ENCODE results near the gene ATP8B4. TPM values are rescaled to one million over a fixed set of nuclear protein-coding genes. Genes with fewer than 3 reads are reported as not detected.
A peak's percentile ranks its signal among the peaks of the same experiment; 100 is the strongest.

Gene ATP8B4
- total RNA-seq, 4 donors from 2014 or later = 11.8 to 18.2 (median 13.4) TPM

GRCh38 chr15:49901996-49902684, 216.9 kb downstream of the ATP8B4 start:
- Histone ChIP-seq H3K9me3 (no peaks in the 10 kb centered on the region), H3K36me3 (no peaks in the 10 kb centered on the region), H3K27me3 (no peaks in the 10 kb centered on the region), H3K4me1 (peaks cover 7 to 72% (median 29%) of the 10 kb centered on the region in 4 donors), H3K4me3 (peak overlapping the region in 2 of 4 donors; percentile 0 to 6), H3K27ac (peak overlapping the region; percentile 40 to 94 (median 74))
- 46 to 57% methylated on average over 2 of the region's 2 CpGs for whole genome bisulfite sequencing, 2 donors
- no peak for DNase-seq (ENCODE audit: low spot score in 2 of 2)
- TF ChIP-seq POLR2A (IDR thresholded peaks at IDR 0.05) = no peak
- TF ChIP-seq CTCF (IDR thresholded peaks at IDR 0.05) = peak in 4 of 5 experiments; percentile 14 to 40 (median 28)

GRCh38 chr15:49901321-49901720, 217.7 kb downstream of the ATP8B4 start:
- no peak for DNase-seq (ENCODE audit: low spot score in 2 of 2)
- H3K36me3 ChIP-seq = no peaks in the 10 kb centered on the region
- no peak overlapping the region for H3K4me3 ChIP-seq
- peak overlapping the region; percentile 40 to 94 (median 74) for H3K27ac ChIP-seq
- no peak for TF ChIP-seq POLR2A (IDR thresholded peaks at IDR 0.05)
- no peak for TF ChIP-seq CTCF (IDR thresholded peaks at IDR 0.05)
- no peak for TF ChIP-seq EP300 (IDR thresholded peaks at IDR 0.05)
- no peaks in the 10 kb centered on the region for H3K9me3 ChIP-seq
- peaks cover 7 to 73% (median 29%) of the 10 kb centered on the region in 4 donors for H3K4me1 ChIP-seq
- no peaks in the 10 kb centered on the region for H3K27me3 ChIP-seq
- WGBS, 2 donors = 75 to 84% methylated on average over 1 of the region's 1 CpG

- H3K4me3 ChIP-seq = no peak overlapping the region
- TF ChIP-seq EP300 (IDR thresholded peaks at IDR 0.05) (no peak), CTCF (IDR thresholded peaks at IDR 0.05) (no peak), POLR2A (IDR thresholded peaks at IDR 0.05) (no peak)
- peaks cover 7 to 75% (median 32%) of the 10 kb centered on the region in 4 donors for H3K4me1 ChIP-seq
- 43 to 59% methylated on average over 1 of the region's 1 CpG for WGBS, 2 donors
- H3K9me3 ChIP-seq = no peaks in the 10 kb centered on the region
- H3K27me3 ChIP-seq = no peaks in the 10 kb centered on the region
- DNase-seq (ENCODE audit: low spot score in 2 of 2) = no peak
- H3K27ac ChIP-seq = peak overlapping the region in 3 of 4 donors; percentile 63 to 94 (median 86)
- no peaks in the 10 kb centered on the region for H3K36me3 ChIP-seq
These were observed 218.2 kb downstream of the ATP8B4 start for GRCh38 chr15:49900903-49901235.

- peak overlapping the region in 3 of 4 donors; percentile 63 to 94 (median 86) for H3K27ac ChIP-seq
- no peaks in the 10 kb centered on the region for H3K36me3 ChIP-seq
- H3K4me1 ChIP-seq = peaks cover 7 to 78% (median 33%) of the 10 kb centered on the region in 4 donors
- no peak overlapping the region for H3K4me3 ChIP-seq
- no peaks in the 10 kb centered on the region for H3K27me3 ChIP-seq
- TF ChIP-seq CTCF (IDR thresholded peaks at IDR 0.05) = no peak
- no peak for TF ChIP-seq EP300 (IDR thresholded peaks at IDR 0.05)
- no peak for TF ChIP-seq POLR2A (IDR thresholded peaks at IDR 0.05)
- DNase-seq (ENCODE audit: low spot score in 2 of 2) = no peak
- H3K9me3 ChIP-seq = no peaks in the 10 kb centered on the region
- WGBS, 2 donors = 40 to 48% methylated on average over 5 of the region's 5 CpGs
These were observed 218.8 kb downstream of the ATP8B4 start for GRCh38 chr15:49900006-49900902.

Data from tibial nerve (tissue), 4 donors.